IPS-20b (cell line): ENCODE measurements around the gene OR5AP2.
"Not testable (repeated sequence)": the region's sequence is repeated elsewhere in the genome, so short reads cannot be mapped to it uniquely, and the experiment has no call there.

ENCODE experiments used
- H3K27ac ChIP-seq: one replicate; pipeline ENCODE4 v1.5.1; 2013; ENCODE audit warnings: low read length
- H3K27me3 ChIP-seq: 2 replicates; pipeline ENCODE4 v1.6.1; 2013; ENCODE audit warnings: mild to moderate bottlenecking, low read length, inconsistent platforms; ENCODE audit not compliant: insufficient read depth
- H3K36me3 ChIP-seq: 2 replicates; pipeline ENCODE4 v1.6.1; 2013; ENCODE audit warnings: low read depth, mild to moderate bottlenecking, inconsistent platforms, low read length, moderate library complexity; ENCODE audit not compliant: insufficient read depth
- H3K4me1 ChIP-seq: 2 replicates; pipeline ENCODE4 v1.6.1; 2013; ENCODE audit warnings: mild to moderate bottlenecking, control low read depth, inconsistent platforms, low read length, moderate library complexity; ENCODE audit not compliant: insufficient read depth
- H3K4me3 ChIP-seq: 2 replicates; pipeline ENCODE4 v1.5.1; 2013; ENCODE audit warnings: mild to moderate bottlenecking, low read length, inconsistent platforms
- H3K9ac ChIP-seq: 2 replicates; pipeline ENCODE4 v1.6.1; 2013; ENCODE audit warnings: low read depth, mild to moderate bottlenecking, inconsistent platforms, low read length, moderate library complexity
- H3K9me3 ChIP-seq: 2 replicates; pipeline ENCODE4 v1.6.1; 2013; ENCODE audit warnings: mild to moderate bottlenecking, low read depth, low read length, inconsistent platforms; ENCODE audit not compliant: insufficient read depth

OR5AP2 gene

GRCh38 chr11:56592088-56592717 is 50.0 kb downstream of the OR5AP2 start:
- H3K27me3 ChIP-seq, H3K36me3 ChIP-seq, H3K4me3 ChIP-seq, H3K27ac ChIP-seq, H3K4me1 ChIP-seq, H3K9ac ChIP-seq: not testable (repeated sequence)
- H3K9me3 ChIP-seq = peaks cover 24% of the 10 kb centered on the region
